ENCODE results near the gene MRPS25. TPM values are rescaled to one million over a fixed set of nuclear protein-coding genes. Genes with fewer than 3 reads are reported as not detected.
"Not testable (repeated sequence)": the region's sequence is repeated elsewhere in the genome, so short reads cannot be mapped to it uniquely, and the experiment has no call there.

MRPS25 gene
- total RNA-seq, 1 donor from 2014 or later: 141 TPM

GRCh38 chr3:15014606-15015328 lies 50.3 kb downstream of the MRPS25 start:
- no peaks in the 10 kb centered on the region for H3K4me1 Mint-ChIP-seq (ENCODE audit: low read depth, unreplicated experiment)
- H3K27me3 Mint-ChIP-seq (ENCODE audit: unreplicated experiment): no peaks in the 10 kb centered on the region
- no peak overlapping the region for H3K27ac Mint-ChIP-seq (ENCODE audit: unreplicated experiment)
- no peak for TF ChIP-seq CTCF (IDR thresholded peaks at IDR 0.05; ENCODE audit: partially characterized antibody, unreplicated experiment)
- H3K9me3 Mint-ChIP-seq (ENCODE audit: unreplicated experiment): no peaks in the 10 kb centered on the region
- H3K4me3 Mint-ChIP-seq (ENCODE audit: unreplicated experiment): no peak overlapping the region
- H3K36me3 Mint-ChIP-seq (ENCODE audit: unreplicated experiment): no peaks in the 10 kb centered on the region
- DNase-seq: no peak

GRCh38 chr3:15011174-15011573 lies 53.9 kb downstream of the MRPS25 start:
- no peaks in the 10 kb centered on the region for H3K36me3 Mint-ChIP-seq (ENCODE audit: unreplicated experiment)
- H3K27ac Mint-ChIP-seq (ENCODE audit: unreplicated experiment): no peak overlapping the region
- no peak for DNase-seq
- no peaks in the 10 kb centered on the region for H3K27me3 Mint-ChIP-seq (ENCODE audit: unreplicated experiment)
- no peak overlapping the region for H3K4me3 Mint-ChIP-seq (ENCODE audit: unreplicated experiment)
- H3K4me1 Mint-ChIP-seq (ENCODE audit: low read depth, unreplicated experiment): no peaks in the 10 kb centered on the region
- TF ChIP-seq CTCF (IDR thresholded peaks at IDR 0.05; ENCODE audit: partially characterized antibody, unreplicated experiment): no peak
- no peaks in the 10 kb centered on the region for H3K9me3 Mint-ChIP-seq (ENCODE audit: unreplicated experiment)

- Mint-ChIP-seq H3K4me1 (ENCODE audit: low read depth, unreplicated experiment) (no peaks in the 10 kb centered on the region), H3K4me3 (ENCODE audit: unreplicated experiment) (no peak overlapping the region), H3K36me3 (ENCODE audit: unreplicated experiment) (no peaks in the 10 kb centered on the region), H3K9me3 (ENCODE audit: unreplicated experiment) (no peaks in the 10 kb centered on the region), H3K27ac (ENCODE audit: unreplicated experiment) (no peak overlapping the region), H3K27me3 (ENCODE audit: unreplicated experiment) (no peaks in the 10 kb centered on the region)
- no peak for DNase-seq
- no peak for TF ChIP-seq CTCF (IDR thresholded peaks at IDR 0.05; ENCODE audit: partially characterized antibody, unreplicated experiment)
Observed at GRCh38 chr3:15010664-15011063, 54.5 kb downstream of the MRPS25 start.

GRCh38 chr3:15009167-15009566 lies 55.9 kb downstream of the MRPS25 start:
- H3K27me3 Mint-ChIP-seq (ENCODE audit: unreplicated experiment): no peaks in the 10 kb centered on the region
- no peak overlapping the region for H3K4me3 Mint-ChIP-seq (ENCODE audit: unreplicated experiment)
- TF ChIP-seq CTCF (IDR thresholded peaks at IDR 0.05; ENCODE audit: partially characterized antibody, unreplicated experiment): no peak
- H3K27ac Mint-ChIP-seq (ENCODE audit: unreplicated experiment): no peak overlapping the region
- no peaks in the 10 kb centered on the region for H3K4me1 Mint-ChIP-seq (ENCODE audit: low read depth, unreplicated experiment)
- DNase-seq: no peak
- no peaks in the 10 kb centered on the region for H3K36me3 Mint-ChIP-seq (ENCODE audit: unreplicated experiment)
- H3K9me3 Mint-ChIP-seq (ENCODE audit: unreplicated experiment): no peaks in the 10 kb centered on the region

- Mint-ChIP-seq H3K4me1 (ENCODE audit: low read depth, unreplicated experiment) (no peaks in the 10 kb centered on the region), H3K4me3 (ENCODE audit: unreplicated experiment) (no peak overlapping the region), H3K27me3 (ENCODE audit: unreplicated experiment) (no peaks in the 10 kb centered on the region), H3K36me3 (ENCODE audit: unreplicated experiment) (no peaks in the 10 kb centered on the region), H3K9me3 (ENCODE audit: unreplicated experiment) (no peaks in the 10 kb centered on the region), H3K27ac (ENCODE audit: unreplicated experiment) (no peak overlapping the region)
- TF ChIP-seq CTCF (IDR thresholded peaks at IDR 0.05; ENCODE audit: partially characterized antibody, unreplicated experiment): no peak
- no peak for DNase-seq
Observed at GRCh38 chr3:15007681-15008141, 57.4 kb downstream of the MRPS25 start.

- not testable (repeated sequence) for H3K36me3 Mint-ChIP-seq (ENCODE audit: unreplicated experiment); H3K4me3 Mint-ChIP-seq (ENCODE audit: unreplicated experiment); H3K4me1 Mint-ChIP-seq (ENCODE audit: low read depth, unreplicated experiment); H3K27ac Mint-ChIP-seq (ENCODE audit: unreplicated experiment); DNase-seq; H3K27me3 Mint-ChIP-seq (ENCODE audit: unreplicated experiment); H3K9me3 Mint-ChIP-seq (ENCODE audit: unreplicated experiment)
Observed at GRCh38 chr3:14999182-14999581, 65.9 kb downstream of the MRPS25 start.

Data from glutamatergic neuron (in vitro differentiated cells).